GM12873 (cell line): ENCODE results near the gene CCDC148.

ENCODE experiments used
- TF ChIP-seq, protein P1 (sequence below): IDR thresholded peaks from 2 replicates; pipeline ENCODE4 v1.5.1; 2012; ENCODE audit warnings: low read depth, mild to moderate bottlenecking, moderate library complexity, low read length, control low read depth; ENCODE audit not compliant: insufficient read depth; ENCODE audit errors: missing control alignments

Gene CCDC148

DNA sequence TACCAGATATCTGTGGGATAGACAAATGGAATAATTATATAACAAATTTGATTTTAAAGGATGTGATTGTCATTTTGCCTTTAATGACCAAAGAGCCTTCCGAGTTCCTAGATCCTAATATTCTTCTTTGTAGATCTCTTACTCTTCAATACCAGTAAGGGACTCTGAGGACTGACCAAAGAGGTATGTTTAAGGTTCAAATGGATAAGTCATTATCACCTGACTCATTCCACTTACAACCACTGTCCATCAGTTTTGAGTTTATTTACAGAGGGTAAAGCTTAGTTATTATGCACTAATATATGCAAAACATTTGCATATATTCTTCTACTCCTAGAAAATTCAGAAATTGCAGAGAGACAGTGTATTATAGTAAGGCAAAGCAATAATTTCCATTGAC lies 62.7 kb downstream of the CCDC148 start:
- TF ChIP-seq, protein P1, sequence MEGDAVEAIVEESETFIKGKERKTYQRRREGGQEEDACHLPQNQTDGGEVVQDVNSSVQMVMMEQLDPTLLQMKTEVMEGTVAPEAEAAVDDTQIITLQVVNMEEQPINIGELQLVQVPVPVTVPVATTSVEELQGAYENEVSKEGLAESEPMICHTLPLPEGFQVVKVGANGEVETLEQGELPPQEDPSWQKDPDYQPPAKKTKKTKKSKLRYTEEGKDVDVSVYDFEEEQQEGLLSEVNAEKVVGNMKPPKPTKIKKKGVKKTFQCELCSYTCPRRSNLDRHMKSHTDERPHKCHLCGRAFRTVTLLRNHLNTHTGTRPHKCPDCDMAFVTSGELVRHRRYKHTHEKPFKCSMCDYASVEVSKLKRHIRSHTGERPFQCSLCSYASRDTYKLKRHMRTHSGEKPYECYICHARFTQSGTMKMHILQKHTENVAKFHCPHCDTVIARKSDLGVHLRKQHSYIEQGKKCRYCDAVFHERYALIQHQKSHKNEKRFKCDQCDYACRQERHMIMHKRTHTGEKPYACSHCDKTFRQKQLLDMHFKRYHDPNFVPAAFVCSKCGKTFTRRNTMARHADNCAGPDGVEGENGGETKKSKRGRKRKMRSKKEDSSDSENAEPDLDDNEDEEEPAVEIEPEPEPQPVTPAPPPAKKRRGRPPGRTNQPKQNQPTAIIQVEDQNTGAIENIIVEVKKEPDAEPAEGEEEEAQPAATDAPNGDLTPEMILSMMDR: no peak

DNA sequence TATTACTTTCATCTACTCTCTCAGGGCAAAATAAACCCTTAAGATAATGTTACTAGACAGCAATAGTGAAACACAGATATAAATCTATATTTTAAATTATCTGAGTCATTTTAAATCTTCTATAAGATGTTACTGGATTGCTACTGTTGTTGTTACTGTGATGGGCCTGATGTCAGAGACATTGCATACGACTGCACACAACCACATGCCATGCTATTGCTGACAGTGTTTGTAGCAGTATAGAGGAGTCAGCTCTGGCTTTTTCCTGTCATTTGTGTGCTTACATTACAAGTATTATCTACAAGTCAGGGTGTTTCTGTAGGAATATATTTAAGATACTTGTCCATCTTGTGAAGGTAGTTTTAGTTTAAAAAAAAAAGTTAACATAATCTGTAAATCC lies 63.9 kb downstream of the CCDC148 start:
- TF ChIP-seq, protein P1: no peak

DNA sequence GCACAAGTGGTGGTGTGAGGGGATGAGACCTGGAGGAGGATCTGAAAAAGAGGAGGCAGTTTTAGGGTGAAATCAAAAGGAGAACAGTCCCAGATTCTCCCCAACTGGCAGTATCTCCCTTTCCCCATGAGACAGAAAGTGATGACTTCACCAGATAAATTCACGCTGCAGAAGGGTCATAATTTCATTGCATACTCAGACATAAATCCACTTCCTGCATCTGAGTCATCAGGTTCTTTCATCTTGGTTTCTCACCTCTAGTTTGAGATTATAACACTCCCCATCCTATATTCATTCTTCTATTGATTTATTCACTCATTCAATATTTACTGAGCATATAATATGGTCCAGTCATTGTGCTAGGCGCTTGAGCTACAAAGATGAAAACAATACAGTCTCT lies 64.7 kb downstream of the CCDC148 start:
- TF ChIP-seq, protein P1: no peak

DNA sequence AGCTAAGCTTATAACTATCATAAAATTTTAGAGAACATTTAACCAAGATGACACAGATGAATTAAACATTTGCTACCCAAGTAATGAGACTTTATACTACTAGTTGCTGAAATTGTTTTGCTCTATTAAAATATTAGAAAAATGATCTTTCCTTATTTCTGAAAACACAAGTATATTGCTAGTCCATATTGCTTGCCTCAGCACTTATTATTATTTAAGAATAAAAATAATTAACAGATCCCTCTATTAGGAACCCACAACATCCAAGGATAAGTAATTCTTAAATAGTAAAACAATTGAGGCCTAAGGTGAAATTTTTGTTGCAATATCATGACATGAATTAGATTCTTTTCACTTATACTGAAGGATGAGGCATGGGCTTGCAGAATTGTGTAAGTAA lies 65.2 kb downstream of the CCDC148 start:
- TF ChIP-seq, protein P1: no peak

DNA sequence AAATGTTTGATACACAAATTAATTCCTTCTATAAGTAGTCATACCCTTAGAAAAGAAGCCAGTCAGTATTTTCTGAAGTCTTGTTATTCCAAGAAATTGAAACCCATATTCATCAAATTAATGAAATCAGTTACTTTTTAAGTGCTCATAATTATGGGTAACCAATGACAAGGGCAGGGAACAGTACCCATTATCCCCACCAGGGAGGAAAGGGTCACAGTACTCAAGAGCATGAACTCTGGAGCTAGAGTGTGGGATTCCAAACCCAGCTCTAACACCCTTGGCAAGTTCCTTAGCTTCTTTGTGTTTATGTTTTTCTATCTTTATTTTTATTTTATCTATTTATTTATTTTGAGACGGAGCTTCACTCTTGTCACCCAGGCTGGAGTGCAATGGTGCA lies 68.4 kb downstream of the CCDC148 start:
- TF ChIP-seq, protein P1: no peak

DNA sequence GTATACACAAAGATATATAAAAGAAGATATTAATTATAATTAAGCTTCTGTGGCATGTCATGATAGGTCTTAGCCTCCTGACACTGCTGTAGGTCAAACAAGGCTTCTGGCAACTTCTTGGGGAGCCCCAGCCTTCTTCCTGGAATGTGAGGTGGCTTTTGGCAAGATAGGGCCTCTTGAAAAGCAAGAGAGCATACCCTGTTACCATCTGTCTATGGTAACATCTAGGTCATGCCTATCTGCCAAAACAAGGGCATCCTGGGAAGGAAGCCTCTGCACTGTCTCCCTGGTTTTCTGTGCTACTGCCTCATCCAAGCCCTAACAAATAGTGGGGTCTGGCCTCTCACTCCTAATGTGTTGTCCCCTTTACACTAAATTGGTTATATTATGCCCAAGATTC lies 70.9 kb downstream of the CCDC148 start:
- TF ChIP-seq, protein P1: no peak

DNA sequence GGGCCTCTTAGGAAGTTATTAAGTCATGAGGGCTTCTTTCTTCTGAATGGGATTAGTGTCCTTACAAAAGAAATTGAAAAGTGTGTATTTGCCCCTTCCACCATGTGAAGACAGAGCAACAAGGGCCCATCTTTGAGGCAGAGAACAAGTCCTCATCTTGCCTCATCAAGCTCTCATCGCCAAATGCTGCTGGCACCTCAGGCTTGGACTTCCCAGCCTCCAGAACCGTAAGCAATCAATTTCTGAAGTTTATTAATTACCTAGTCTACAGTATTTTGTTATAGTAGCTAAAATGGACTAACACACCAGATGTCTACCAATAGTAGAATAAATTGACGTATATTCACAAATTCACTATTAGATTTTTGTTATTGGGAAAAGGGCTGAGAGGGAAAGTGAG lies 74.6 kb downstream of the CCDC148 start:
- TF ChIP-seq, protein P1: no peak

DNA sequence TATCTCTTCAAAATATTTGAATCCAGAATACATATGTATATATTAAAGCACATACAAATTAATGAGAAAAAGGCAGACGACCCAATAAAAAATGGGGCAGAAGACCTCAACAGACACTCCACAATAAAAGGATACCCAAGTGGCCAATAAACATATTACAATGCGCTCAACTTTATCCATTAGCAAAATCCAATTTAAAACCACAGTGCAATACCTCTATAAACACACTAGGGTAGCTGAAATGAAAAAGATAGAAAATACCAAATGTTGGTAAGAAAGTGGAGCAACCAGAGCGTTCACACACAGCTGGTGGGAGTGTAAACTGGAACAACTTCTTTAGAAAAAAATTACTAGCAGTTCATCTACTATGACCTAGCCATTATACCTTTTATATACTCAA lies 75.3 kb downstream of the CCDC148 start:
- TF ChIP-seq, protein P1: no peak
